ENCODE results near the gene RRM2.

RRM2 gene

GRCh38 chr2:10160203-10160955 lies 37.8 kb downstream of the RRM2 start:
- Histone ChIP-seq H3K4me1 (ENCODE audit: insufficient read depth, low read length) (no peaks in the 10 kb centered on the region), H3K4me3 (ENCODE audit: low read depth in 1 of 2, low read length in 2 of 2) (no peak overlapping the region), H3K9me3 (ENCODE audit: insufficient read depth, low read length, severe bottlenecking) (no peaks in the 10 kb centered on the region), H3K27ac (ENCODE audit: low read length) (no peak overlapping the region), H3K9ac (ENCODE audit: low read depth, low read length) (no peak overlapping the region), H3K27me3 (ENCODE audit: insufficient read depth, low read length, poor library complexity) (no peaks in the 10 kb centered on the region), H3K79me2 (ENCODE audit: insufficient read depth, low read length) (peaks cover 15% of the 10 kb centered on the region; the same call in 1 of the 2 replicates), H2AFZ (ENCODE audit: low read depth, low read length) (no peak overlapping the region), H3K4me2 (ENCODE audit: insufficient read depth, low read length) (no peak overlapping the region), H3K36me3 (ENCODE audit: insufficient read depth, low read length) (peaks cover 97% of the 10 kb centered on the region), H4K20me1 (ENCODE audit: insufficient read depth, low read length) (peaks cover 50% of the 10 kb centered on the region)
- ATAC-seq (ENCODE audit: insufficient read depth, low read depth) (no peak), DNase-seq (no peak)
- TF ChIP-seq EZH2 (IDR thresholded peaks at IDR 0.05; ENCODE audit: borderline replicate concordance, low read depth, low read length, severe bottlenecking) = no peak
- TF ChIP-seq, protein P1, sequence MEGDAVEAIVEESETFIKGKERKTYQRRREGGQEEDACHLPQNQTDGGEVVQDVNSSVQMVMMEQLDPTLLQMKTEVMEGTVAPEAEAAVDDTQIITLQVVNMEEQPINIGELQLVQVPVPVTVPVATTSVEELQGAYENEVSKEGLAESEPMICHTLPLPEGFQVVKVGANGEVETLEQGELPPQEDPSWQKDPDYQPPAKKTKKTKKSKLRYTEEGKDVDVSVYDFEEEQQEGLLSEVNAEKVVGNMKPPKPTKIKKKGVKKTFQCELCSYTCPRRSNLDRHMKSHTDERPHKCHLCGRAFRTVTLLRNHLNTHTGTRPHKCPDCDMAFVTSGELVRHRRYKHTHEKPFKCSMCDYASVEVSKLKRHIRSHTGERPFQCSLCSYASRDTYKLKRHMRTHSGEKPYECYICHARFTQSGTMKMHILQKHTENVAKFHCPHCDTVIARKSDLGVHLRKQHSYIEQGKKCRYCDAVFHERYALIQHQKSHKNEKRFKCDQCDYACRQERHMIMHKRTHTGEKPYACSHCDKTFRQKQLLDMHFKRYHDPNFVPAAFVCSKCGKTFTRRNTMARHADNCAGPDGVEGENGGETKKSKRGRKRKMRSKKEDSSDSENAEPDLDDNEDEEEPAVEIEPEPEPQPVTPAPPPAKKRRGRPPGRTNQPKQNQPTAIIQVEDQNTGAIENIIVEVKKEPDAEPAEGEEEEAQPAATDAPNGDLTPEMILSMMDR (IDR thresholded peaks at IDR 0.05; ENCODE audit: borderline replicate concordance, extremely low read depth, low read length, poor library complexity, severe bottlenecking) = no peak

- Histone ChIP-seq H3K27ac (ENCODE audit: low read length) (no peak overlapping the region), H3K9ac (ENCODE audit: low read depth, low read length) (no peak overlapping the region), H3K27me3 (ENCODE audit: insufficient read depth, low read length, poor library complexity) (no peaks in the 10 kb centered on the region), H3K79me2 (ENCODE audit: insufficient read depth, low read length) (peaks cover 8% of the 10 kb centered on the region; the same call in 1 of the 2 replicates), H3K36me3 (ENCODE audit: insufficient read depth, low read length) (peaks cover 97% of the 10 kb centered on the region), H2AFZ (ENCODE audit: low read depth, low read length) (no peak overlapping the region), H3K4me1 (ENCODE audit: insufficient read depth, low read length) (no peaks in the 10 kb centered on the region), H3K4me3 (ENCODE audit: low read depth in 1 of 2, low read length in 2 of 2) (no peak overlapping the region), H3K4me2 (ENCODE audit: insufficient read depth, low read length) (no peak overlapping the region), H4K20me1 (ENCODE audit: insufficient read depth, low read length) (peaks cover 44% of the 10 kb centered on the region), H3K9me3 (ENCODE audit: insufficient read depth, low read length, severe bottlenecking) (no peaks in the 10 kb centered on the region)
- ATAC-seq (ENCODE audit: insufficient read depth, low read depth) (no peak), DNase-seq (no peak)
- TF ChIP-seq EZH2 (IDR thresholded peaks at IDR 0.05; ENCODE audit: borderline replicate concordance, low read depth, low read length, severe bottlenecking) = no peak
- TF ChIP-seq, protein P1 (IDR thresholded peaks at IDR 0.05; ENCODE audit: borderline replicate concordance, extremely low read depth, low read length, poor library complexity, severe bottlenecking) = no peak
Measured at GRCh38 chr2:10161206-10161931, 38.8 kb downstream of the RRM2 start.

GRCh38 chr2:10161961-10162441 lies 39.5 kb downstream of the RRM2 start:
- Histone ChIP-seq H3K4me2 (ENCODE audit: insufficient read depth, low read length) (no peak overlapping the region), H3K79me2 (ENCODE audit: insufficient read depth, low read length) (peaks cover 8% of the 10 kb centered on the region; the same call in 1 of the 2 replicates), H3K4me3 (ENCODE audit: low read depth in 1 of 2, low read length in 2 of 2) (no peak overlapping the region), H3K9me3 (ENCODE audit: insufficient read depth, low read length, severe bottlenecking) (no peaks in the 10 kb centered on the region), H3K9ac (ENCODE audit: low read depth, low read length) (no peak overlapping the region), H3K27me3 (ENCODE audit: insufficient read depth, low read length, poor library complexity) (no peaks in the 10 kb centered on the region), H2AFZ (ENCODE audit: low read depth, low read length) (no peak overlapping the region), H3K27ac (ENCODE audit: low read length) (no peak overlapping the region), H3K36me3 (ENCODE audit: insufficient read depth, low read length) (peaks cover 98% of the 10 kb centered on the region), H3K4me1 (ENCODE audit: insufficient read depth, low read length) (no peaks in the 10 kb centered on the region), H4K20me1 (ENCODE audit: insufficient read depth, low read length) (peaks cover 50% of the 10 kb centered on the region)
- TF ChIP-seq, protein P1 (IDR thresholded peaks at IDR 0.05; ENCODE audit: borderline replicate concordance, extremely low read depth, low read length, poor library complexity, severe bottlenecking) = no peak
- no peak for TF ChIP-seq EZH2 (IDR thresholded peaks at IDR 0.05; ENCODE audit: borderline replicate concordance, low read depth, low read length, severe bottlenecking)
- ATAC-seq (ENCODE audit: insufficient read depth, low read depth) = no peak
- DNase-seq = no peak
